NT2/D1 (cell line): Measurements from ENCODE around the gene RPH3AL.

ENCODE experiments used
- YY1 ChIP-seq: IDR thresholded peaks from 2 replicates; pipeline ENCODE4 v1.6.1; 2011; ENCODE audit not compliant: insufficient read length, insufficient read depth
- ZNF274 ChIP-seq: IDR thresholded peaks from 2 replicates; pipeline ENCODE4 v1.6.1; 2011; ENCODE audit warnings: mild to moderate bottlenecking, low read depth, low read length

DNA sequence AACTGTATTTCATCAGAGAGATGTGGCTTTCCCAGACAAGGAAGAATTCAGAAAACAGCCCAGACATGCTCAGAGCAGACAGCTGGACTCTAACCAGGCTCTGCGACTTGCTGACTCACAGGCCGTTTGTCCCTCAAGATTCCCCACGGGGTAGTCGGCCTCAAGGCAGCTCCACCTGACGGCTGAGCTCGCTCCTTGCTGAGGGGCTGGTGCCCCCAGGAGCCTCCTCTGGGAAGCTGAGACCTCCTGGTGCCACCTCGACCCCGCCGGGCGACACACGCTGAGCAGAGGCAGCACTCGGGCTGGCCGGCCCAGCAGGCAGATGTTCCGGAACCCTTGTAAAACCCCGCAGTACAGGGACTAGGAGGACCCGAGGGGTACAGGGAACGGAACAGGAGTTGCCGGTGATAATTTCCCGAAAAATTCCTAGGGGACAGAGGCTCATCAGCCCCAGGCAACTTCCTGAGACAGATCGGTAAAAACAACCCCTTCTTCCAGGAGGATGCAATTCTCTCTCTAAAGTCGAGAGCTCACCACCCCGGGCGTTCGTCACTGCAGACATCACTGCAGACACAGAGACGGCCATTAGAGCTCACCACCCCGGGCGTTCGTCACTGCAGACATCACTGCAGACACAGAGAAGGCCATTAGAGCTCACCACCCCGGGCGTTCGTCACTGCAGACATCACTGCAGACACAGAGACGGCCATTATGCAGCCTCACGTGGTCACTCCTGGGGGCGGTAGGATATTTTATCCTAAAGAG is 19.9 kb downstream of the RPH3AL start:
- TF ChIP-seq YY1 (no peak), ZNF274 (no peak)
